ENCODE data around the gene ST6GALNAC1.
"Not testable (repeated sequence)": the region's sequence is repeated elsewhere in the genome, so short reads cannot be mapped to it uniquely, and the experiment has no call there.

DNA sequence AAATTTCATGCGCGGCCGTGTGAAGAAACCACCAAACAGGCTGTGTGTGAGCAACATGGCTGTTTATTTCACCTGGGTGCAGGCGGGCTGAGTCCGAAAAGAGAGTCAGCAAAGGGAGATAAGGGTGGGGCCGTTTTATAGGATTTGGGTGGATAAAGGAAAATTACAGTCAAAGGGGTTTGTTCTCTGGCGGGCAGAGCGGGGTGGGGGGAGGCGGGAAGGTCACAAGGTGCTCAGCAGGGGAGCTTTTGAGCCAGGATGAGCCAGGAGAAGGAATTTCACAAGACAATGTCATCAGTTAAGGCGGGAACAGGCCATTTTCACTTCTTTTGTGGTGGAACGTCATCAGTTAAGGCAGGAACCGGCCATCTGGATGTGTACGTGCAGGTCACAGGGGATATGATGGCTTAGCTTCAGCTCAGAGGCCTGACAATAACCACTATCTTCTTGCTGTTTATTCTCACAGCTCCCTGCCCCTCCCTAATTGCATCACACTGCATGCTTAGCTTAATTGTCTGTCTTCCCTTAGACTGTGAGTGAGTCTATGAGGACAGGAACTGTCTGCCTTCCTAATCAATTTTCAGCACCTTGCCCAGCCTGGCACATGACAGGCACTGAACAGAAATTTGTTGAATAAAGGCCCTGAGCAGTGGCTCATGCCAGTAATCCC, 32.3 kb downstream of the ST6GALNAC1 start:
- TF ChIP-seq, protein P1, sequence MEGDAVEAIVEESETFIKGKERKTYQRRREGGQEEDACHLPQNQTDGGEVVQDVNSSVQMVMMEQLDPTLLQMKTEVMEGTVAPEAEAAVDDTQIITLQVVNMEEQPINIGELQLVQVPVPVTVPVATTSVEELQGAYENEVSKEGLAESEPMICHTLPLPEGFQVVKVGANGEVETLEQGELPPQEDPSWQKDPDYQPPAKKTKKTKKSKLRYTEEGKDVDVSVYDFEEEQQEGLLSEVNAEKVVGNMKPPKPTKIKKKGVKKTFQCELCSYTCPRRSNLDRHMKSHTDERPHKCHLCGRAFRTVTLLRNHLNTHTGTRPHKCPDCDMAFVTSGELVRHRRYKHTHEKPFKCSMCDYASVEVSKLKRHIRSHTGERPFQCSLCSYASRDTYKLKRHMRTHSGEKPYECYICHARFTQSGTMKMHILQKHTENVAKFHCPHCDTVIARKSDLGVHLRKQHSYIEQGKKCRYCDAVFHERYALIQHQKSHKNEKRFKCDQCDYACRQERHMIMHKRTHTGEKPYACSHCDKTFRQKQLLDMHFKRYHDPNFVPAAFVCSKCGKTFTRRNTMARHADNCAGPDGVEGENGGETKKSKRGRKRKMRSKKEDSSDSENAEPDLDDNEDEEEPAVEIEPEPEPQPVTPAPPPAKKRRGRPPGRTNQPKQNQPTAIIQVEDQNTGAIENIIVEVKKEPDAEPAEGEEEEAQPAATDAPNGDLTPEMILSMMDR (IDR thresholded peaks at IDR 0.05; ENCODE audit: insufficient read depth, low read length, poor library complexity, severe bottlenecking), result not testable (repeated sequence)
- not testable (repeated sequence) for TF ChIP-seq EZH2phosphoT487 (conservative IDR thresholded peaks at IDR 0.05; ENCODE audit: low read length)
